H1 (cell line): ENCODE data around the gene LMO2. TPM values are rescaled to one million over a fixed set of nuclear protein-coding genes. Genes with fewer than 3 reads are reported as not detected.

Experiments used
- polyA plus RNA-seq, 7 experiments: library from polyadenylated mRNA; depleted of rRNA in 3 of 7; stranded (reverse) in 5 of 7; unstranded in 2 of 7; fragments of >200 nt in 5 of 7; fragments of 200-250 nt in 2 of 7; gene quantifications; 1 replicate in 5 of 7; 2 replicates in 1 of 7; 4 replicates in 1 of 7; pipeline versions ENCODE4 v1.2.1 to v1.2.3, GENCODE V29; 2011 to 2013; ENCODE audit warnings: missing spikeins in 2 of 7, mixed read lengths in 2 of 7
- total RNA-seq: library from RNA; stranded (reverse); fragmentation: NEBNext Ultra II Directional; extraction: Animal tissue kit (Norgen Biotek cat#: 25700); gene quantifications from 2 replicates; pipeline ENCODE4 v1.2.1, GENCODE V29; 2021

LMO2 gene
- total and polyA plus RNA-seq, 2 of the 8 experiments (the other 6 are each of a cell fraction or from before 2014, with no cell fraction given) = 1.6 to 2.7 TPM

Other genes starting within 250 kb of the LMO2 start
- gene C11orf91, start 191.2 kb downstream of the LMO2 start, total RNA-seq = not detected in 2 replicates
- not detected in 2 replicates for gene C11orf91, start 191.2 kb downstream of the LMO2 start, polyA plus RNA-seq (2011; rRNA removed)
- gene CD59, start 155.7 kb downstream of the LMO2 start, total RNA-seq = 90.3 and 101 TPM in 2 replicates
- 38.7 and 63.1 TPM in 2 replicates for gene CD59, start 155.7 kb downstream of the LMO2 start, polyA plus RNA-seq (2011; rRNA removed)
- gene FBXO3, start 117.6 kb downstream of the LMO2 start, total RNA-seq = 19.7 and 25.7 TPM in 2 replicates
- gene FBXO3, start 117.6 kb downstream of the LMO2 start, polyA plus RNA-seq (2011; rRNA removed) = 11.8 and 15.9 TPM in 2 replicates
- gene CAPRIN1, start 159.7 kb upstream of the LMO2 start, total RNA-seq = 295 and 317 TPM in 2 replicates
- gene CAPRIN1, start 159.7 kb upstream of the LMO2 start, polyA plus RNA-seq (2011; rRNA removed) = 164 and 221 TPM in 2 replicates
- 88.7 and 89.6 TPM in 2 replicates for gene NAT10, start 213.6 kb upstream of the LMO2 start, total RNA-seq
- gene NAT10, start 213.6 kb upstream of the LMO2 start, polyA plus RNA-seq (2011; rRNA removed) = 66.3 and 67.5 TPM in 2 replicates